ENCODE measurements around the gene C10orf71.

Gene C10orf71

DNA sequence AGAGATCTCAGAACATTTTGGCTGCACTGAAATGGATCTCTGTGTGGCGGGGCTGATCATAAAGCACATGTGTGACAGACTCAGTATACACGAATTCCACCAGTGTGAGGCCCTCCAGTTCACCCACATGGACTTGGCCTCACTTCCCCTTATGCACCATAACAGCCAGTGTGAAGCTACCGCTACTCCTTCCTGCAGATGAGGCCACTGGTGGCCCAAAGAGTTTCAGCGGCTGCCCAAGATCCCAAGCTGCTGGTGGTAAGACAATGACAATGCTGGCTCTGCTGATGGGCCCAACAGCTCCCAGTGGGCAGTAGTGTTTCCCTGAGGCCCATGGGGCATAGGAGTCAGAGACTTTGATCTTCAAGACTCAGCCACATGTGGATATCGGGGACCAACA lies 21.0 kb upstream of the C10orf71 start:
- ChIA-PET POLR2A (no interaction called here), CTCF (no interaction called here)
- TF ChIP-seq, protein P1, sequence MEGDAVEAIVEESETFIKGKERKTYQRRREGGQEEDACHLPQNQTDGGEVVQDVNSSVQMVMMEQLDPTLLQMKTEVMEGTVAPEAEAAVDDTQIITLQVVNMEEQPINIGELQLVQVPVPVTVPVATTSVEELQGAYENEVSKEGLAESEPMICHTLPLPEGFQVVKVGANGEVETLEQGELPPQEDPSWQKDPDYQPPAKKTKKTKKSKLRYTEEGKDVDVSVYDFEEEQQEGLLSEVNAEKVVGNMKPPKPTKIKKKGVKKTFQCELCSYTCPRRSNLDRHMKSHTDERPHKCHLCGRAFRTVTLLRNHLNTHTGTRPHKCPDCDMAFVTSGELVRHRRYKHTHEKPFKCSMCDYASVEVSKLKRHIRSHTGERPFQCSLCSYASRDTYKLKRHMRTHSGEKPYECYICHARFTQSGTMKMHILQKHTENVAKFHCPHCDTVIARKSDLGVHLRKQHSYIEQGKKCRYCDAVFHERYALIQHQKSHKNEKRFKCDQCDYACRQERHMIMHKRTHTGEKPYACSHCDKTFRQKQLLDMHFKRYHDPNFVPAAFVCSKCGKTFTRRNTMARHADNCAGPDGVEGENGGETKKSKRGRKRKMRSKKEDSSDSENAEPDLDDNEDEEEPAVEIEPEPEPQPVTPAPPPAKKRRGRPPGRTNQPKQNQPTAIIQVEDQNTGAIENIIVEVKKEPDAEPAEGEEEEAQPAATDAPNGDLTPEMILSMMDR (IDR thresholded peaks at IDR 0.05; ENCODE audit: insufficient read depth, low read length, missing control alignments), result no peak
- no peak overlapping the region for H3K4me3 ChIP-seq (ENCODE audit: low read depth, low read length)
- DNase-seq (ENCODE audit: low read depth, low spot score), result no peak

DNA sequence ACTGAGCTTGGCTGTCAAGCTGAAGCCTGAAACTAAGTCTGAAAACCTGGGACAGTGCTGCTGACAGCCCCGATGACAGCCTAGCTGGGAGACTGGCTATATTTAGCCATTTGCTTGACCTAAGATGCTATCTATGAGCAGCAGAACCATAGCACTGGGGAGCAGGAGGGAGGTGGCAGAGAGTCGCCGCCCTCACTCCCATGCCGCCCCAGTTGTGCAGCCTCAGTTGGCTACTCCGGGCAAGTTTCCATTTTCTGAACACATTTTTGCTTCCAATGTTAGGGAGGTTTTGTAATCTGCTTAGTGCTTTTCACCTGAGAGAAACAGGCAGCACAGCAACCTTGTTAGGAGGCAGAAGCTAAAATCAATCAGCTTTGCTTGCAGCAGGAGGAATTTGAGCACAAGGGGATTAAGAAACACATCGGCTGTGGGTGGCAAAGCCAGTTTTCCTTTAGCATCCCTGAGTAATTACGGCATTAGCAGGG lies 20.4 kb upstream of the C10orf71 start:
- DNase-seq (ENCODE audit: low read depth, low spot score), result no peak
- TF ChIP-seq, protein P1 (IDR thresholded peaks at IDR 0.05; ENCODE audit: insufficient read depth, low read length, missing control alignments), result no peak
- CTCF ChIA-PET, result no interaction called here
- POLR2A ChIA-PET, result no interaction called here
- no peak overlapping the region for H3K4me3 ChIP-seq (ENCODE audit: low read depth, low read length)

DNA sequence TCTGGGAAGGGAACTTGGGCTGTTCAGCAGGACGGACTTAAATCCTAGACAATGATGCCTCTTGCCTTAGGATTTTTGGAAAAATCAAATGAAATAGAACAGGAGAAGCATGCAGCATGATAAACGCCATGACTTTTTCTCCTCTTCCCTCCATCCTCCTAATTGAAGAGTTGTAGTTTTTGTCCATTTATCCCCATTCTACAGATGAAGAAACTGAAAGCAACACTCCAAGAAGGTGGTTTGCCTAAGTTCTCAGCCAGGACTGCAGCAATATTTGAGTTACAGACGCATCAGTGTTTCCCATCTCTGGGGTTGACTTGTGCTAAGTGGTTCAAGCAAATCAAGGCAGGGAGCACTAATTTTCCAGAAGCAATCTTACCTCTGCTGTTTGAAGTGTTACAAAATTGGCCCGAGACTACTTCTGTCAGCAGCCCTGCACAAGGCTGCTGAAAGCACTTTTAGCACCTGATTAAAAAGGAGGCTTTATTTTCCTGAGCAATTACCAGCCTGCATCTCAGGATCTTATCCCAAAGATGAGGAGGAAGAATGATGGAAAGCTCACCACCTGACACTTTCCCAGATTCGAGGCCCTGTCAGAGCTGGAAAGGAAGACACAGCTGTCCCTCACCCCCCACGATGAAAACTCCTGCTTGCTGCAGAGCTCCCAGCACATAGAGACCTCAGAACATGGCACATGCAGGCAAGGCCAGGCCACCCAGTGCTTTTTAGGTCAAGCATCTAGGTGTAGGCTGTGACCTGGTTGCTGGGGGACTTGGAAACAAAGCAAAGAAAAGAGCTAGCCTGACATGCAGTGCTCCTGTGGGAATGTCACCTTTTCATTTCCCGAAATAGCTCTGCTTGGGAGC lies 19.7 kb upstream of the C10orf71 start:
- TF ChIP-seq, protein P1 (IDR thresholded peaks at IDR 0.05; ENCODE audit: insufficient read depth, low read length, missing control alignments), result no peak
- ChIA-PET POLR2A (no interaction called here), CTCF (no interaction called here)
- H3K4me3 ChIP-seq (ENCODE audit: low read depth, low read length), result no peak overlapping the region
- no peak for DNase-seq (ENCODE audit: low read depth, low spot score)

DNA sequence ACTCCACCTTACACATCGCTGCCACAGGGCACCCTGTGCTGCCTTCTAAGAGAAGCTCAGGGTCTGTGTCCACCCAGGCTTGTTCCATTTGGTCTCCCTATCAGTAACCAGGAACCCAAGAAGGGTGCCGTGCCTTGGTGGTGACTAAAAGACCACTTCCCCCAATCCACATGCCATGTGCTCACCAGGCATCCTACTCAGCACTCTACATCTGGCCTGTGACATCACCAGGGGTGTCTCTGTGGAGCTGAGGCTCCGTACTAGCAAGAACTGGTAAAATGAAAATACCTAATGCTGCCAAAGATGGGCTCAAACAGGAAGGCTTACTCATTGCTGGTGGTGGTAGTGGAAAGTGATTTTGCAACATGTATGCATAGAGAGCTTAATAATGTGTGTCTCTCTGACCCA lies 19.0 kb upstream of the C10orf71 start:
- no peak for DNase-seq (ENCODE audit: low read depth, low spot score)
- ChIA-PET POLR2A (no interaction called here), CTCF (interaction anchor here (1.0 kb wide), 1 partner anchor 8 kb away, joined by 3 read pairs; no protein-coding TSS in a partner anchor)

DNA sequence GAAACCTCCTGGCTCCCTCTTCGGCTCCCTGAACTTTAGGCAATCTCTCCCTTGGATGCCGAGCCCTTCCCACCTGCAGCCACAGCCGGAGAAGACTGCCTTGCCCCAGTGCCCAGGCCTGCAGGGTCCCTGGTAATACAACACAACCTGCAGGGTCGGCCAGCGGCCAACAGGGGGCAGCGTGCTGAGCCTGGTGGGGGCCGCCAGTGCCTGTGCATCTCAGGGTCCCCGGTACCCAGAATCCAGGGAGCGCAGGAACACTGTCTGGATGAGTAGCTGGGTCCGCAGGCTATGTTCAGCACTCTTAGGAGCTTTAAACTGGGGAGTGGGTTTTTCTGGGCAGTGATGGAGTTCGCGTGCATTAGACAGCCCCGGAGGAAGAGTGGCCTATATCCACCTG lies 17.5 kb upstream of the C10orf71 start:
- CTCF ChIA-PET, result no interaction called here
- DNase-seq (ENCODE audit: low read depth, low spot score), result no peak
- no peak overlapping the region for H3K4me3 ChIP-seq (ENCODE audit: low read depth, low read length)
- TF ChIP-seq, protein P1 (IDR thresholded peaks at IDR 0.05; ENCODE audit: insufficient read depth, low read length, missing control alignments), result no peak
- POLR2A ChIA-PET, result no interaction called here

More for the DNA sequence above, 19.0 kb upstream of the C10orf71 start:
- TF ChIP-seq, protein P1 (IDR thresholded peaks at IDR 0.05; ENCODE audit: insufficient read depth, low read length, missing control alignments), result no peak
- H3K4me3 ChIP-seq (ENCODE audit: low read depth, low read length), result no peak overlapping the region

DNA sequence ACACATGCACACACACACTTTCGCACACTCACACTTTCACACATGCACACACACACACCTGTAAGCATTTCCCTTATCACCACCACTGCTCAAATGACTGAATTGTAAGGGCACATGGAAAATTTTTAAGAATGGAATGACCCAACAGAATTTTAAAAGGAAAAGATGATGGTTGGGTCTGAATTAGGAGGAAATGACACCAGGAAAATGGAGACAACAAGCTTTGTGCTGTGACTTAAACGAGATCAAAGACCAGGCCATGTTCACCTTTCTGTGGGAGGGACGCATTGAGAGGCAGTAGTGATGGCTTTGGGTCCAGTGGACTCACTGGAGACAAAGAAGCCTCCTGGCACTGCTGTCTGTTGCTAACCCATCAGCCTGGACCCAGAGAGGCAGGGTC lies 16.7 kb upstream of the C10orf71 start:
- TF ChIP-seq, protein P1 (IDR thresholded peaks at IDR 0.05; ENCODE audit: insufficient read depth, low read length, missing control alignments), result no peak
- no peak for DNase-seq (ENCODE audit: low read depth, low spot score)
- ChIA-PET POLR2A (no interaction called here), CTCF (interaction anchor here (1.0 kb wide), 1 partner anchor 9 kb away, joined by 3 read pairs; no protein-coding TSS in a partner anchor)
- H3K4me3 ChIP-seq (ENCODE audit: low read depth, low read length), result no peak overlapping the region

All from AG04449 (cell line).